Bronchus fibroblast of lung (primary cell): ENCODE data around the gene CHAC2. TPM values are rescaled to one million over a fixed set of nuclear protein-coding genes. Genes with fewer than 3 reads are reported as not detected.

Source experiments
- total RNA-seq: library from RNA; depleted of rRNA; stranded (reverse); fragments of >200 nt; gene quantifications from 2 replicates; pipeline ENCODE4 v1.2.3, GENCODE V29; 2015

The CHAC2 gene
- 7.9 and 8.5 TPM in 2 replicates for total RNA-seq

DNA sequence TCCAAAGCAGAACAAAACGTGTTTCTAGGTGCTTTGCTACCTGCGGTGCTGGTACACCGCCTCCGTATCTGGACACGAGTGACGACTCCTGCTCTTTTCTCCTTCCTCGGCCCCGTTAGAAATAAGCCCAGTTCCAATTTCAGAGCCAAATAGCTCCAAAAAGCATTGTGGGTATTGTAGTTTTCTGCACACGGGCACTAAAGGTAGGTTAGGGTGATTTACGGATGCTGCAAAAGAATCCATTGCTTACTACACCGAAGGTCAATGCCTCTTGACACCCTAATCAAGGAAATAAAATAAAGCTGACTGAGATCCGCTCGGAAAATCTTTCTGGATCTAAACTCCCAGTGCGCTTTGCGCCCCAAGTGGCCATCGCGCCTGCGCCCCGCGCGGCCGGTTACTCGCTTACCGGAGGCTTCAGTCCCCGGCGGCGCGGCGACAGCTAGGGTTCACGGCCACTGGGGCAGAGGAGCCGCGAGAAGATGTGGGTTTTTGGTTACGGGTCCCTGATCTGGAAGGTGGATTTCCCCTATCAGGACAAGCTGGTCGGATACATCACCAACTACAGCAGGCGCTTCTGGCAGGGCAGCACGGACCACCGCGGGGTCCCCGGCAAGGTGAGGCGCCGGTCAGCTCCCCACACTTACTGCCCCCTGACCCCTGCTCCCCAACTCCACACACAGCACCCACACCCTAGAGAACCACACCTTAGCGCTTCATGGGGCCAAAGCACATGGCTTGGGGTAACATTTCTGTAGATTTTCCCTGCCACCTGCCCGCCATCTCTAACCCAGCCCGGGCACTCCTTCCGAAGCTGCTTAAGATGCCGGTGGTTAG is at the start of gene CHAC2:
CHAC2 (plus strand) TSS at position 400 of the 837 bp plus-strand sequence; CDS start at position 483, 83 bp downstream.

DNA sequence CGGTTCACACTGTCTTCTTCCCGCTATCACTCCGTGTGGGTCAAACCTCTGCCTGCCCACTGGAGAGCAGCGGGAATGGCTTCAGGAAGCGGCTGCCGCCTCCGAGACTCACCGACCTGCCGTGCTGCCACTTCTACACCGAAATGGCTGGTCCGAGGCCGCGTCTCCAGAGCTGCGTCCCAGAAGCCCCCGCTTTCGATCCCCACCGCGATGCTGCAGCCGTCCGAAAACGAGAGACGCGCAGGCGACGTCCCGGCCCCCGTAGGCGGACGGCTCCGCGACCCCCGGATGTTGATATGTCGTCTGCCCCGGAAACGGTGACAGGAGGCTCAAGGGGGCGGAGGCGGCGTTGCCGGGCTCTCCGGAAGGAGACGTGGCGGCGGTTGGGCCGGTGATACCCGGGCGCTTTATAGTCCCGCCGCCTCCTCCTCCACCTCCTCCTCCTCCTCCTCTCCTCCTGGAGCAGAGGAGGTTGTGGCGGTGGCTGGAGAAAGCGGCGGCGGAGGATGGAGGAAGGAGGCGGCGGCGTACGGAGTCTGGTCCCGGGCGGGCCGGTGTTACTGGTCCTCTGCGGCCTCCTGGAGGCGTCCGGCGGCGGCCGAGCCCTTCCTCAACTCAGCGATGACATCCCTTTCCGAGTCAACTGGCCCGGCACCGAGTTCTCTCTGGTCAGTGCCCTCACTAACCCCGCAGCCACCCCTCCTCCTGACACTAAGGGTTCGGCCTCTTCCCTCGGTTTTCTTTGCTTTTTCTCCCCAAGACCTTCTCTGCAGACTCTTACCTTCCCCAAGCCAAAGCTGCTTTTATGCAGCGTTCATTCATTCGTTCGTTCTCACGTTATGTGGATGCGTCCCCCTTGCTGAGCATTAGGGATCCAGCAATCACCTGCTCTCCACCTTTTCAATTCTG is 19.4 kb downstream of the CHAC2 start, which contains the start of the genes ASB3 and ERLEC1:
ASB3 (minus strand) TSS at position 249 of the 909 bp plus-strand sequence. CDS start 21,381 bp downstream, outside the sequence.
ERLEC1 (plus strand) TSS at position 340 of the 909 bp plus-strand sequence; CDS start at position 507, 167 bp downstream.

Other genes starting within 250 kb of the CHAC2 start
- gene ASB3, start 19.1 kb downstream of the CHAC2 start, total RNA-seq: 16.3 and 16.4 TPM in 2 replicates
- gene ERLEC1, start 19.2 kb downstream of the CHAC2 start, total RNA-seq: 72.3 and 72.8 TPM in 2 replicates
- gene GPR75, start 92.2 kb downstream of the CHAC2 start, total RNA-seq: 0.67 and 0.89 TPM in 2 replicates
- 14.4 and 18.0 TPM in 2 replicates for gene PSME4, start 203.2 kb downstream of the CHAC2 start, total RNA-seq